ENCODE data around the gene C14orf180.
"Not testable (repeated sequence)": the region's sequence is repeated elsewhere in the genome, so short reads cannot be mapped to it uniquely, and the experiment has no call there.

Gene C14orf180

GRCh38 chr14:104634138-104634760 lies 54.7 kb downstream of the C14orf180 start:
- no peak for DNase-seq

GRCh38 chr14:104634886-104635570 lies 55.5 kb downstream of the C14orf180 start:
- no peak for DNase-seq

GRCh38 chr14:104635717-104636116 lies 56.2 kb downstream of the C14orf180 start:
- no peak for DNase-seq

GRCh38 chr14:104636131-104636530 lies 56.6 kb downstream of the C14orf180 start:
- no peak for DNase-seq

- DNase-seq, result not testable (repeated sequence)
These were observed 57.4 kb downstream of the C14orf180 start for GRCh38 chr14:104636846-104637545.

GRCh38 chr14:104637546-104638003 lies 58.0 kb downstream of the C14orf180 start:
- no peak for DNase-seq

GRCh38 chr14:104638190-104638589 lies 58.6 kb downstream of the C14orf180 start:
- DNase-seq, result no peak

- no peak for DNase-seq
These were observed 59.4 kb downstream of the C14orf180 start for GRCh38 chr14:104638927-104639450.

GRCh38 chr14:104639471-104639870 lies 59.9 kb downstream of the C14orf180 start:
- no peak for DNase-seq

Measured in GDM1 (cell line).